HUES48 (cell line): ENCODE data around the gene ZNF654.

Experiments used
- H3K27ac ChIP-seq: one replicate; pipeline ENCODE4 v1.7.0; 2013; ENCODE audit warnings: low read depth, low read length, inconsistent platforms
- H3K27me3 ChIP-seq: 2 replicates; pipeline ENCODE4 v1.6.1; 2013; ENCODE audit warnings: mild to moderate bottlenecking, low read length; ENCODE audit not compliant: control insufficient read depth, insufficient read depth
- H3K36me3 ChIP-seq: 2 replicates; pipeline ENCODE4 v1.6.1; 2013; ENCODE audit warnings: low read length; ENCODE audit not compliant: control insufficient read depth, insufficient read depth
- H3K4me1 ChIP-seq: 2 replicates; pipeline ENCODE4 v1.6.1; 2013; ENCODE audit warnings: mild to moderate bottlenecking, low read length; ENCODE audit not compliant: control insufficient read depth, insufficient read depth
- H3K4me3 ChIP-seq: 2 replicates; pipeline ENCODE4 v1.5.1; 2013; ENCODE audit warnings: mild to moderate bottlenecking, low read depth, low read length
- H3K9ac ChIP-seq: 2 replicates; pipeline ENCODE4 v1.6.1; 2013; ENCODE audit warnings: mild to moderate bottlenecking, low read depth, low read length, moderate library complexity
- H3K9me3 ChIP-seq: 2 replicates; pipeline ENCODE4 v1.6.1; 2013; ENCODE audit warnings: low read length; ENCODE audit not compliant: control insufficient read depth, insufficient read depth

ZNF654 gene

GRCh38 chr3:88033808-88034207 lies 25.2 kb upstream of the ZNF654 start:
- Histone ChIP-seq H3K9ac (no peak overlapping the region), H3K27ac (no peak overlapping the region), H3K9me3 (no peaks in the 10 kb centered on the region), H3K4me3 (no peak overlapping the region), H3K27me3 (no peaks in the 10 kb centered on the region), H3K4me1 (no peaks in the 10 kb centered on the region), H3K36me3 (no peaks in the 10 kb centered on the region)

GRCh38 chr3:88034491-88035275 lies 24.4 kb upstream of the ZNF654 start:
- no peaks in the 10 kb centered on the region for H3K27me3 ChIP-seq
- no peak overlapping the region for H3K4me3 ChIP-seq
- no peaks in the 10 kb centered on the region for H3K36me3 ChIP-seq
- H3K9me3 ChIP-seq = no peaks in the 10 kb centered on the region
- H3K27ac ChIP-seq = no peak overlapping the region
- no peaks in the 10 kb centered on the region for H3K4me1 ChIP-seq
- H3K9ac ChIP-seq = no peak overlapping the region

- no peak overlapping the region for H3K4me3 ChIP-seq
- H3K9ac ChIP-seq = no peak overlapping the region
- H3K36me3 ChIP-seq = no peaks in the 10 kb centered on the region
- H3K27me3 ChIP-seq = no peaks in the 10 kb centered on the region
- no peaks in the 10 kb centered on the region for H3K4me1 ChIP-seq
- H3K9me3 ChIP-seq = no peaks in the 10 kb centered on the region
- no peak overlapping the region for H3K27ac ChIP-seq
Measured at GRCh38 chr3:88036221-88036620, 22.8 kb upstream of the ZNF654 start.

GRCh38 chr3:88038566-88038965 lies 20.5 kb upstream of the ZNF654 start:
- H3K27me3 ChIP-seq = no peaks in the 10 kb centered on the region
- H3K9me3 ChIP-seq = no peaks in the 10 kb centered on the region
- H3K9ac ChIP-seq = no peak overlapping the region
- no peaks in the 10 kb centered on the region for H3K4me1 ChIP-seq
- H3K4me3 ChIP-seq = no peak overlapping the region
- no peak overlapping the region for H3K27ac ChIP-seq
- no peaks in the 10 kb centered on the region for H3K36me3 ChIP-seq

GRCh38 chr3:88040529-88040928 lies 18.5 kb upstream of the ZNF654 start:
- H3K4me1 ChIP-seq = no peaks in the 10 kb centered on the region
- H3K9me3 ChIP-seq = no peaks in the 10 kb centered on the region
- no peaks in the 10 kb centered on the region for H3K36me3 ChIP-seq
- no peaks in the 10 kb centered on the region for H3K27me3 ChIP-seq
- no peak overlapping the region for H3K27ac ChIP-seq
- no peak overlapping the region for H3K4me3 ChIP-seq
- no peak overlapping the region for H3K9ac ChIP-seq

- Histone ChIP-seq H3K27me3 (no peaks in the 10 kb centered on the region), H3K27ac (no peak overlapping the region), H3K4me1 (no peaks in the 10 kb centered on the region), H3K4me3 (no peak overlapping the region), H3K9ac (no peak overlapping the region), H3K9me3 (no peaks in the 10 kb centered on the region), H3K36me3 (no peaks in the 10 kb centered on the region)
Measured at GRCh38 chr3:88041005-88041404, 18.1 kb upstream of the ZNF654 start.

GRCh38 chr3:88044411-88044810 lies 14.6 kb upstream of the ZNF654 start:
- no peaks in the 10 kb centered on the region for H3K9me3 ChIP-seq

GRCh38 chr3:88046766-88047165 lies 12.3 kb upstream of the ZNF654 start:
- Histone ChIP-seq H3K9me3 (no peaks in the 10 kb centered on the region), H3K36me3 (no peaks in the 10 kb centered on the region), H3K4me3 (no peak overlapping the region), H3K4me1 (peaks cover 3% of the 10 kb centered on the region; the same call in 1 of the 2 replicates), H3K27ac (no peak overlapping the region), H3K9ac (no peak overlapping the region), H3K27me3 (no peaks in the 10 kb centered on the region)

More at GRCh38 chr3:88044411-88044810, 14.6 kb upstream of the ZNF654 start:
- no peaks in the 10 kb centered on the region for H3K4me1 ChIP-seq
- no peaks in the 10 kb centered on the region for H3K27me3 ChIP-seq
- H3K36me3 ChIP-seq = no peaks in the 10 kb centered on the region
- no peak overlapping the region for H3K4me3 ChIP-seq
- H3K9ac ChIP-seq = no peak overlapping the region
- H3K27ac ChIP-seq = no peak overlapping the region

- peak overlapping the region; percentile 96 for H3K27ac ChIP-seq
- H3K9ac ChIP-seq = peak overlapping the region; percentile 52
- H3K27me3 ChIP-seq = no peaks in the 10 kb centered on the region
- no peaks in the 10 kb centered on the region for H3K9me3 ChIP-seq
- H3K36me3 ChIP-seq = peaks cover 32% of the 10 kb centered on the region
- H3K4me3 ChIP-seq = peak overlapping the region; percentile 90
- H3K4me1 ChIP-seq = peaks cover 14% of the 10 kb centered on the region; the same call in 1 of the 2 replicates
Measured at GRCh38 chr3:88057630-88058305, 1.3 kb upstream of the ZNF654 start.

GRCh38 chr3:88058306-88058580 lies 812 bp upstream of the ZNF654 start:
- peaks cover 32% of the 10 kb centered on the region for H3K36me3 ChIP-seq
- peaks cover 14% of the 10 kb centered on the region; the same call in 1 of the 2 replicates for H3K4me1 ChIP-seq
- H3K9me3 ChIP-seq = no peaks in the 10 kb centered on the region
- H3K4me3 ChIP-seq = peak overlapping the region; percentile 90
- peak overlapping the region; percentile 96 for H3K27ac ChIP-seq
- H3K9ac ChIP-seq = peak overlapping the region; percentile 86
- H3K27me3 ChIP-seq = no peaks in the 10 kb centered on the region

- peak overlapping the region; percentile 98 for H3K4me3 ChIP-seq
- H3K4me1 ChIP-seq = peaks cover 14% of the 10 kb centered on the region; the same call in 1 of the 2 replicates
- peak overlapping the region; percentile 71 for H3K9ac ChIP-seq
- H3K27me3 ChIP-seq = no peaks in the 10 kb centered on the region
- H3K36me3 ChIP-seq = peaks cover 28% of the 10 kb centered on the region
- H3K9me3 ChIP-seq = no peaks in the 10 kb centered on the region
- H3K27ac ChIP-seq = peak overlapping the region; percentile 89
Measured at GRCh38 chr3:88059380-88060170, 520 bp downstream of the ZNF654 start.
